ENCODE results near the gene NELL1. TPM values are rescaled to one million over a fixed set of nuclear protein-coding genes. Genes with fewer than 3 reads are reported as not detected.

Gene NELL1
- total RNA-seq, 6 experiments from 2014 or later = not detected

- TF ChIP-seq CTCF (IDR thresholded peaks at IDR 0.05) = no peak
- Mint-ChIP-seq H3K4me1 (ENCODE audit: low read depth) (no peaks in the 10 kb centered on the region), H3K9me3 (peaks cover 42% of the 10 kb centered on the region), H3K27ac (no peak overlapping the region), H3K27me3 (ENCODE audit: insufficient read depth) (no peaks in the 10 kb centered on the region), H3K36me3 (ENCODE audit: low read depth) (peaks cover 3% of the 10 kb centered on the region; the same call in 1 of the 2 replicates), H3K4me3 (no peak overlapping the region)
- no peak for DNase-seq
Observed at GRCh38 chr11:20715931-20716330, 46.5 kb downstream of the NELL1 start.

- no peak for DNase-seq
- no peak for TF ChIP-seq CTCF (IDR thresholded peaks at IDR 0.05)
- H3K36me3 Mint-ChIP-seq (ENCODE audit: low read depth) = peaks cover 3% of the 10 kb centered on the region; the same call in 1 of the 2 replicates
- H3K4me3 Mint-ChIP-seq = no peak overlapping the region
- peaks cover 37% of the 10 kb centered on the region for H3K9me3 Mint-ChIP-seq
- no peak overlapping the region for H3K27ac Mint-ChIP-seq
- no peaks in the 10 kb centered on the region for H3K4me1 Mint-ChIP-seq (ENCODE audit: low read depth)
- no peaks in the 10 kb centered on the region for H3K27me3 Mint-ChIP-seq (ENCODE audit: insufficient read depth)
Observed at GRCh38 chr11:20719821-20720220, 50.4 kb downstream of the NELL1 start.

- peaks cover 3% of the 10 kb centered on the region; the same call in 1 of the 2 replicates for H3K36me3 Mint-ChIP-seq (ENCODE audit: low read depth)
- no peaks in the 10 kb centered on the region for H3K4me1 Mint-ChIP-seq (ENCODE audit: low read depth)
- H3K4me3 Mint-ChIP-seq = no peak overlapping the region
- TF ChIP-seq CTCF (IDR thresholded peaks at IDR 0.05) = no peak
- no peak for DNase-seq
- peaks cover 41% of the 10 kb centered on the region for H3K9me3 Mint-ChIP-seq
- no peak overlapping the region for H3K27ac Mint-ChIP-seq
- H3K27me3 Mint-ChIP-seq (ENCODE audit: insufficient read depth) = no peaks in the 10 kb centered on the region
Observed at GRCh38 chr11:20723366-20723765, 54.0 kb downstream of the NELL1 start.

- TF ChIP-seq CTCF (IDR thresholded peaks at IDR 0.05) = no peak
- Mint-ChIP-seq H3K27ac (no peak overlapping the region), H3K4me3 (no peak overlapping the region), H3K4me1 (ENCODE audit: low read depth) (no peaks in the 10 kb centered on the region), H3K9me3 (peaks cover 29% of the 10 kb centered on the region), H3K27me3 (ENCODE audit: insufficient read depth) (no peaks in the 10 kb centered on the region), H3K36me3 (ENCODE audit: low read depth) (no peaks in the 10 kb centered on the region)
- no peak for DNase-seq
Observed at GRCh38 chr11:20729597-20730105, 60.3 kb downstream of the NELL1 start.

- no peak overlapping the region for H3K27ac Mint-ChIP-seq
- no peaks in the 10 kb centered on the region for H3K36me3 Mint-ChIP-seq (ENCODE audit: low read depth)
- peaks cover 20% of the 10 kb centered on the region for H3K9me3 Mint-ChIP-seq
- no peak for TF ChIP-seq CTCF (IDR thresholded peaks at IDR 0.05)
- no peak for DNase-seq
- no peaks in the 10 kb centered on the region for H3K4me1 Mint-ChIP-seq (ENCODE audit: low read depth)
- no peak overlapping the region for H3K4me3 Mint-ChIP-seq
- H3K27me3 Mint-ChIP-seq (ENCODE audit: insufficient read depth) = no peaks in the 10 kb centered on the region
Observed at GRCh38 chr11:20731676-20732215, 62.4 kb downstream of the NELL1 start.
